ENCODE results near the gene ARHGAP31. TPM values are rescaled to one million over a fixed set of nuclear protein-coding genes. Genes with fewer than 3 reads are reported as not detected.

ARHGAP31 gene
- total and polyA plus RNA-seq, 2 donors (not counting 1 experiment from before 2014, with no cell fraction given), result 3.5 to 8.1 TPM

GRCh38 chr3:119395923-119396358, 101.8 kb downstream of the ARHGAP31 start:
- H3K36me3 ChIP-seq (ENCODE audit: control insufficient read depth, insufficient read depth, low read length), result peaks cover 2% of the 10 kb centered on the region
- H4K20me1 ChIP-seq (ENCODE audit: control insufficient read depth, extremely low read depth, insufficient read depth, low read length), result no peaks in the 10 kb centered on the region
- H3K9ac ChIP-seq (ENCODE audit: insufficient read depth, low read length), result no peak overlapping the region
- H3K27me3 ChIP-seq (ENCODE audit: control insufficient read depth, insufficient read depth, low read length), result no peaks in the 10 kb centered on the region
- no peak overlapping the region for H3K27ac ChIP-seq (ENCODE audit: insufficient read depth, low read length)
- H3K4me1 ChIP-seq (ENCODE audit: control insufficient read depth, extremely low read depth, insufficient read depth, low read length), result no peaks in the 10 kb centered on the region
- DNase-seq (ENCODE audit: low read depth in 2 of 2), result no peak
- TF ChIP-seq EZH2 (IDR thresholded peaks at IDR 0.05; ENCODE audit: low read length, missing control alignments) (no peak), CTCF (conservative IDR thresholded peaks at IDR 0.05 in 1 of 2, IDR thresholded peaks at IDR 0.05 in 1 of 2; ENCODE audit: low read depth in 1 of 2, low read length in 2 of 2) (no peak)
- H3K79me2 ChIP-seq (ENCODE audit: control insufficient read depth, insufficient read depth, low read length), result no peaks in the 10 kb centered on the region
- no peak overlapping the region for H2AFZ ChIP-seq (ENCODE audit: low read length)
- H3K9me3 ChIP-seq (ENCODE audit: control insufficient read depth, insufficient read depth, low read depth, low read length), result no peaks in the 10 kb centered on the region
- no peak overlapping the region for H3K4me3 ChIP-seq (replicated peaks in 1 of 4; ENCODE audit: control extremely low read depth in 1 of 4, insufficient read depth in 1 of 4, low read depth in 3 of 4, low read length in 4 of 4)
- no peak overlapping the region for H3K4me2 ChIP-seq (ENCODE audit: extremely low read depth, insufficient read depth, low read length)

GRCh38 chr3:119396870-119397269, 102.7 kb downstream of the ARHGAP31 start:
- H3K27me3 ChIP-seq (ENCODE audit: control insufficient read depth, insufficient read depth, low read length), result no peaks in the 10 kb centered on the region
- no peak overlapping the region for H3K4me2 ChIP-seq (ENCODE audit: extremely low read depth, insufficient read depth, low read length)
- no peak overlapping the region for H3K4me3 ChIP-seq (replicated peaks in 1 of 4; ENCODE audit: control extremely low read depth in 1 of 4, insufficient read depth in 1 of 4, low read depth in 3 of 4, low read length in 4 of 4)
- no peaks in the 10 kb centered on the region for H3K9me3 ChIP-seq (ENCODE audit: control insufficient read depth, insufficient read depth, low read depth, low read length)
- no peak overlapping the region for H3K9ac ChIP-seq (ENCODE audit: insufficient read depth, low read length)
- H3K27ac ChIP-seq (ENCODE audit: insufficient read depth, low read length), result no peak overlapping the region
- DNase-seq (ENCODE audit: low read depth in 2 of 2), result no peak
- H4K20me1 ChIP-seq (ENCODE audit: control insufficient read depth, extremely low read depth, insufficient read depth, low read length), result no peaks in the 10 kb centered on the region
- no peaks in the 10 kb centered on the region for H3K79me2 ChIP-seq (ENCODE audit: control insufficient read depth, insufficient read depth, low read length)
- no peak for TF ChIP-seq CTCF (conservative IDR thresholded peaks at IDR 0.05 in 1 of 2, IDR thresholded peaks at IDR 0.05 in 1 of 2; ENCODE audit: low read depth in 1 of 2, low read length in 2 of 2)
- no peak for TF ChIP-seq EZH2 (IDR thresholded peaks at IDR 0.05; ENCODE audit: low read length, missing control alignments)
- H3K4me1 ChIP-seq (ENCODE audit: control insufficient read depth, extremely low read depth, insufficient read depth, low read length), result no peaks in the 10 kb centered on the region
- H3K36me3 ChIP-seq (ENCODE audit: control insufficient read depth, insufficient read depth, low read length), result peaks cover 2% of the 10 kb centered on the region
- H2AFZ ChIP-seq (ENCODE audit: low read length), result no peak overlapping the region

- Histone ChIP-seq H3K4me2 (ENCODE audit: extremely low read depth, insufficient read depth, low read length) (no peak overlapping the region), H3K36me3 (ENCODE audit: control insufficient read depth, insufficient read depth, low read length) (peaks cover 6% of the 10 kb centered on the region), H4K20me1 (ENCODE audit: control insufficient read depth, extremely low read depth, insufficient read depth, low read length) (no peaks in the 10 kb centered on the region), H3K4me1 (ENCODE audit: control insufficient read depth, extremely low read depth, insufficient read depth, low read length) (no peaks in the 10 kb centered on the region), H3K27me3 (ENCODE audit: control insufficient read depth, insufficient read depth, low read length) (no peaks in the 10 kb centered on the region), H3K4me3 (replicated peaks in 1 of 4; ENCODE audit: control extremely low read depth in 1 of 4, insufficient read depth in 1 of 4, low read depth in 3 of 4, low read length in 4 of 4) (no peak overlapping the region), H2AFZ (ENCODE audit: low read length) (no peak overlapping the region), H3K79me2 (ENCODE audit: control insufficient read depth, insufficient read depth, low read length) (no peaks in the 10 kb centered on the region), H3K9me3 (ENCODE audit: control insufficient read depth, insufficient read depth, low read depth, low read length) (no peaks in the 10 kb centered on the region), H3K27ac (ENCODE audit: insufficient read depth, low read length) (no peak overlapping the region), H3K9ac (ENCODE audit: insufficient read depth, low read length) (no peak overlapping the region)
- TF ChIP-seq CTCF (conservative IDR thresholded peaks at IDR 0.05 in 1 of 2, IDR thresholded peaks at IDR 0.05 in 1 of 2; ENCODE audit: low read depth in 1 of 2, low read length in 2 of 2) (no peak), EZH2 (IDR thresholded peaks at IDR 0.05; ENCODE audit: low read length, missing control alignments) (no peak)
- DNase-seq (ENCODE audit: low read depth in 2 of 2), result no peak
Observed at GRCh38 chr3:119400466-119400865, 106.3 kb downstream of the ARHGAP31 start.
